Breast epithelium (tissue), 3 donors: Measurements from ENCODE around the gene ANGPT4.

Experiments
- CTCF ChIP-seq, 3 donors: fragments of 450-650 bp; IDR thresholded peaks; one replicate each; pipeline ENCODE4 v1.5.1; 2016 to 2017; ENCODE audit warnings: antibody characterized with exemption in 3 of 3, mild to moderate bottlenecking in 3 of 3, moderate library complexity in 3 of 3
- POLR2A ChIP-seq: fragments of 450-650 bp; IDR thresholded peaks from one replicate; pipeline ENCODE4 v1.6.1; 2016; ENCODE audit warnings: antibody characterized with exemption, mild to moderate bottlenecking, moderate library complexity

GRCh38 chr20:891706-892080 lies 24.4 kb downstream of the ANGPT4 start:
- TF ChIP-seq CTCF (IDR thresholded peaks at IDR 0.05) (no peak), POLR2A (no peak)
